GM21737 (cell line): Measurements from ENCODE around the gene IGFBP7.

ENCODE experiments used
- ATAC-seq: cut with Tn5 transposase; IDR thresholded peaks from one replicate; pipeline ENCODE4 v1.9.1; 2021; ENCODE audit warnings: mild to moderate bottlenecking, moderate library complexity; ENCODE audit not compliant: unreplicated experiment

Gene IGFBP7

DNA sequence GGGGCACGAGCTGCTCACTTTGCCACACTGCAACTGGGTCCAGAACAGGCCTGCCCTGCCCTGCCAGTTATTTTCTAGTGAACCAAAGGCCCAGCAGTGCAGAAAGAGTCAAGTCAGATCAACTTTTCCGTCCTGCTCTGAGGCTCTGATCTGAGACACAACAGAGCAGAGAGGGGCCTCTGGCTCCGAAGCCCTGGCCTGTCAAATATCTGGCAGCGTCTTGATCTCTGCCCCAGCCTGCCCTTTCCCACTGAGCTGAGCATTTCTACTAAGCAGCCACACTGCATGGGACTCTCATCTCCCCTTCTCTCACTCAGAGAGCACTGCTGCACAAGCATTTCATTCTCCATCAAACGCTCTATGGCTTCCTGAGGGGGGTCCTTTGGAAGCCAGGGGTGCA, 11.8 kb downstream of the IGFBP7 start:
- ATAC-seq: no peak

DNA sequence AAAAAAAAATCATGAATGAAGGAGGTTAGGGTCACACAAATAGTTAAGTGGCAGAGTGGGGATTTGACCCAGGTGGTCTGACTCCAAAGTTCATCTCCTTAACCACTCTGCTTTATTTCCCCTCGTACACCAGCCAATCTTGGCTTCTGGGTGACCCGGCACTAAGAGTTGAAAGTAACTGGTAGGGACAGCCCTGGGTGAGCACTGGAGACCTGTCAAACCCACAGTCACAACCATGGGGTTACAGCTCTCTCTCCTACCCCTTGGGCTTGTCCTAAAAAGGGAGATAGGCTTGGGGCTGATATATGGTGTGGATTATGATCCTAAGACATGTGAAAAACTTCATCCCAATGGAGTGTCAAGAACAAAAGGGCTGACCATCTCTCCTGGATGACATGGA, 12.5 kb downstream of the IGFBP7 start:
- no peak for ATAC-seq

DNA sequence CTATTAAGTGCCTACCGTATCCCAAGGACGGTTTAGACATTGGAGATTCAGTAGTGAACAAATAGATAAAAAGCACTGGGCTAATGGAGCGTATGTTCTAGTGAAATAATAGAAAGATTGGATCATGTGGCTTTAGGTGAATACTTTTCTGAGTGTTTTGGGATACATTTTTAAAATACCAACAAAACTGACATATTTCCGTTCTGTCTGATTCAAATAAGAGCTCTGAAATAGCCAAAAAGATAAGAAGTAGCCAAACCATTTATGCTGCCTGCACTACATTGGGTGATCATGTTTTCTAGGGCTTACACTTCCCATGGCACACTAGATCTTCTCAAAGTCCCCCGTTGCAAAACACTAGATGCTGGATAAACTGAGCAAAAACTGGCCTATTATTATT, 14.2 kb downstream of the IGFBP7 start:
- ATAC-seq: no peak

DNA sequence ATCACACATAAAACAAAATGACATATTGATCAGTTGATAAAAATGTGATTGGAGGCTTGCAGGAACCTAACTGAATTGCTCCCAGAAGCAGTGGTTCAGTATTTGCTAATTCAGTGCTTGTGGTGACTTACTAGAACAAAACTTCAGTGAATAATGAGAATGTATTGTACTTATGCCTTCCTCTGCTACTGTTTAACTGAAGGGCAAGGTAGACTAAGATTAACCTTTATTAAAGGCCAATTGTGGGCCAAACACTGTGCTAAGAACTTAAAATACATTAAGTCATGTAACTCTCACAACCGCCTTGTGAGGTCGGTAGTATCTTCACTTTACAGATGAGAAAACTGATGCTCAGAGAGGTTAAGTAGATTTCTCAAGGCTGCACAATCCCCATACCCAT, 14.9 kb downstream of the IGFBP7 start:
- no peak for ATAC-seq

DNA sequence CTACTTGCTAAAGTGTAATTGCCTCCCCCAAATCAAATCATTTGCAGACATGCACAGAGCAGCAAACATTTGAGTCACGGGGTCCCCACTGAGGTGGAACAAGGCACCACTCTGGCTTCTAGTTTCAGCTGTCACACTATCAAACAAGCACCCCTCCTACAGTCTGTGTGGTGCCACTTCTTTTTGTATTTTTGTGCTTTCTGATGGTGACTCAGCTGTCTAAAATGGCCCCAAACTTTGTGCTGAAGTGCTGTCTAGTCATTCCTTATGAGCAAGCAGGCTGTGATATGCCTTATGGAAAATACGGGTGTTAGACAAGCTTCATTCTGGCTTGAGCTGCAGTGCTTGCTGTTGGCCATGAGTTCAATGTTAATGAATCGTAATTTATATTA, 15.4 kb downstream of the IGFBP7 start:
- ATAC-seq: no peak

DNA sequence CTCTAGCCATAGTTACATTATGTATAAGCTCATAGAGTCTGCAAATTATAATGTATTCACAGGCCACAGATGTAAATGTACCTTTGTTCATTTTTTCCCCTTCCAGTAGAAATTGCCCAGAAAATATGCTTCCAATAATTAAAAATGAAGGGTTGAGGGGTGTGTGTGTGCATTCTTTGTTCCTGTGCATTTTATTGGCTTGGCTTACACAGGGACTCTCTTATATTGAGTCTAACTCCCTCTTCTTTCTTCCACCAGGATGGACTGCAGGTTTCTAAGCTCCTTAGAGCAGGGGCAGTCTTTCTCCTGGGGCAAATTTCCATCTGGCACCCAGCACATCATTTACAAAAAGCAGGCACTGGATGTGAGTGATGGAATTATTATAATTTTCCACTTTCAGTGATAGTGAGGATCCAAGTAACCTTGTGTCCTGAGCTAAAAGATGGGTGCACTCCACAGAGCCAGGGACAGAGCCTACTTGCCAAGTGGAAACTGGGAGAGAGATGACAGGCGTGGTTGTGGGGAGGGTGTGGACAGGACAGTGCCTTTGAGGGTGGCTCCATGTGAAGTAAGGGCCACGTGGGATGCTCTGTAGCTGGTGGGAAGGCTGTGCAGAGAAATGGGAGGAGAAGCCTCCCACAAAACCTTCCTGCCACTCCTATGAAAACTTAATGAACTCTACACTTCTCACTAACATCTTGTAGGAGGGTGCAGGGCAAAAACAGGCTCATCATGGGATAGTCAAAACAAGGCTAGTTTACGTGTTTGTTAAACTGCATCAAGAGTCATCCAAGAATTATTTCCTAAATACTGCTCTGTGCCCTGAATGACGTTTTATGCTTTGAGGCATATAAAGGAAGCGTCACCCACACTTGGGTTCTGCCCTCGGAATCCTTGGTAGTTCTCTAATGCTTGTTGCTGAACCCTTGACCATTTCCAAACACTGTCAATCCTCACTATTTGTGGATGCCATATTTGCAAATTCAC, 16.0 kb downstream of the IGFBP7 start:
- ATAC-seq: no peak

DNA sequence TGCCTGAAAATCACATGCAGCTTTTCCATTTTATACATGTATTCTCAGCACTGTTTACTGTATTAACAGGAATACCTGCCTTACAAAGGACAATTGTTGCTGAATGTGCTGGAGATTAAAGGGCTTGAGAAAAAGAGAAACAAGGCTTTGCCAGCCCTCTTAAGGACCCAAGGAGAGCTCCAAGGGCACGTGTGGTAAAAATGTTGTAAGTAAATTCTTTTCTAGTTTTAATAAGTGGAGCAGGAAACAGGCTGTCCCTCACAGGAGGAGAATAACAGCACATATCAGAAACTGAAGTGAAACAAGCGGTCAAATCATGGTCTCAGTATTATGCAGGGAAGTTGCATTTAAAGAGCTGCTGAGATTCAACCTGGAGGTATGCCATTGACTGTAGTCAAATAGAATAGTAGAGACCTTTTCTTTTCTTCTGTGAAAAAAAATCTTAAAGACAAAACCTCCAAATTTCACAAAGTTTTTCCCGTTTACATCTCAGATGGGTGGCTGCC, 18.5 kb downstream of the IGFBP7 start:
- ATAC-seq: no peak

DNA sequence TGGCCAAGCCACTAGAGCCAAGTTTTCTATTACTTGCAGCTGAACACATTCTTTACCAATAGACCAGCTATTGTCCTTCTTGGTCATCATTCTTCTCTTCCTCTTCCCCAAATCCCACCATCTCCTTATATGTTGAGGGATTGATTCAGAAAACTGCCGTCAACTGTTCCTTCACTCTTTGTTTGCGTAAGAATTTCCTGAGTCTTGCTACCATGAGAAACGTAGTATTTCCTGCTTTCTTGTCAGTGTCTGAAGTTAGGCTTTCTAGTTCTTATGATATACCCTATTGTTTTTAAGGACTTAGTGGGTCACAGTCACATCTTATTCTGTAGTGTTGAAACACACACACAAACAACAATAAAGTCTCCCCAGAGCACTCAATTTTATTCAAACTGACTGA, 20.1 kb downstream of the IGFBP7 start:
- no peak for ATAC-seq

DNA sequence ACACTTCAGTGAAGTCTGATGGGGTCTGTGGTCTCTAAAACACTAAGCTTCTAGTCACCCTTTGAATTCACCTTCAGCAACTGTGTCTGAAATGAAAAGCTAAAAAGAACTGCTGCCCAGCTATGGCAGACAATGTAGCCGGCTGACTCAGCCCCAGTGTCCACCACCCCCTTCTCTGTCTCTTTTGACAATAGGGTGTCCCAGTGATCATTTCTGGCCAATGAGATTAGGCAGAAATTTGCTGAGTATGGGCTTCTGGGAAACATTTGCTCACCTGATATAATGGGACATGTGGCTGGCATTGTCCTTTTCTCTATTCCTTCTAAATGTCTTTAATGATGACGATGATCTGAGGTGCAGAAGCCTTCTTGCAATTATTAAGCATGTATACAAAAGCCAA, 20.6 kb downstream of the IGFBP7 start:
- ATAC-seq: no peak

DNA sequence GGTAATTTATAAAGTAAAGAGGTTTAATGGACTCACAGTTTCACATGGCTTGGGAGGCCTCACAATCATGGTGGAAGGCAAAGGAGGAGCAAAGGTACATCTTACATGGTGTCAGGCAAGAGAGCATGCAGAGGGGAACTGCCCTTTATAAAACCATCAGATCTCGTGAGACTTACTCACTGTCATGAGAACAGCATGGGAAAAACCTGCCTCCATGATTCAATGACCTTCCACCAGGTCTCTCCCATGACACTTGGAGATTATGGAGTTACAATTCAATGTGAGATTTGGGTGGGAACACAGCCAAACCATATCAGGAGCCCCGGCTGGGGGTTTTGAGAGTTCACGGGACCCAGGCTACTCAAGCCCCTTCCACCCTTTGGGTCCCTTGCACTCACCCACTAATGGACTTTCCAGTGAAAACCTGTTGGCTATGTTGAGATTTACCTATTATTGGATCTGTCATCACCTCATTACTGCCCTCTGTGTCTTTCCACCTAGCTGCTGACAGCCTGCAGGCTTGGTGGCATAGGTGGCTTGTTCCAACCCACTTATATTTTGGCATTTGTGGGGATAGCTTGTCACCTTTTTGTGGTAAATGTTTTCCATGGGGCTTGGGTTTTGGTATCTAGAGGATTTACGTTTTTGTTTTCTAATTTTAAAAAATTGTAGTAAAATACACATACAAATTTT, 24.0 kb downstream of the IGFBP7 start:
- ATAC-seq: no peak

DNA sequence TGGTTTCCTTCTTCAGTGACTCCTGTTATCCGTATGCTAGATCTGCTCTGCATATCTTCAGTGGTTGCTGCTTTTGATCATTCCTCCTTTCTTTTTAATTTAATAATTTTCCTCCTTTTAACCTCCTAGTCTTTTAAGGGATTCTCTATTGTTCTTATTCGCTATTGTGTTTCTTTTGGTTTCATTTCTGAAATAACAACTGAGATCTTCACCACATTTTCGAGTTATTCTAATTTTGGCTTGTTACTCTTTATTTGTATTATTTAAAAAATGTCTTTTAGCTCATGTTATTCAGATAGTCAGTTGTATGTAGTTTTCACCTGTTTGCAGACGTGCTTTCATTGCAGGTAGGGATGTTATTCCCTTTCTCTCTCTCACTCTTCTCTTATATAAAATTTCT, 24.9 kb downstream of the IGFBP7 start:
- no peak for ATAC-seq

DNA sequence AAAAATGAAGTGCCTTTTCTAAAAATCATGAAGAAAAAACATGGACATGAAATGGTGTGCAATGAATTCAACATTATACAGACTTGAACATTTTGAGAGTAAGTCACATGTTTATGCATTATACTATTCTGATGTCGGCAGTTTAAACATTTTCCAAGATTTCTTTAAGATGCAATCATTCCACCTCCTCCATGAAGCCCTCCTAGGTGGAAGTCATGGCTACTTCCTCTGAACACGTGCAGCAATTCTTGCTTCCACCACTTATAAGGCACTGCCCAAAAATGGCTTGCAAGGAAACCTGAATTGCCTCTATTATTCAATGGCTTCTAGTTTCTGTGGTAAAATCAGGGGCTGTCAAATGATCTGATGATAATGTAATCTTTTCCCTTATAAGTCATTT, 25.8 kb downstream of the IGFBP7 start:
- no peak for ATAC-seq

DNA sequence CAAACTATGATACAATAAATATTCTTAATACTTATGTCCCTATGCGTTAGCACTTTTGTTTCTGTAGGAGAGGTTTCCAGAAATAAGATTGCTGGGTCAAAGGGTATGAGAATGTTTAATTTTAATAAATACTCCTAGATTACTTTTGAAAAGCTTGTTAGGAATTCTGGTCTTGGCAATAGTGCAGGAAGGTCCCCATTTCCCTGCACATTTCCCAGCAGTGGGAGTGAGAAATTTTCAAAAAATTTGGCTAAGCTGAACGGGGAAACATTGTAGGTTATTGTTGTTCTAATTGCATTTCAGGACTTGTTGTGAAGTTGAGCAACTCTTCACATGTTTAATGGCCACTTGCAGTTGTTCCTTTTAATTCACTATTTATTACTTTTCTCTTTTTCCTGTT, 27.1 kb downstream of the IGFBP7 start:
- ATAC-seq: no peak

DNA sequence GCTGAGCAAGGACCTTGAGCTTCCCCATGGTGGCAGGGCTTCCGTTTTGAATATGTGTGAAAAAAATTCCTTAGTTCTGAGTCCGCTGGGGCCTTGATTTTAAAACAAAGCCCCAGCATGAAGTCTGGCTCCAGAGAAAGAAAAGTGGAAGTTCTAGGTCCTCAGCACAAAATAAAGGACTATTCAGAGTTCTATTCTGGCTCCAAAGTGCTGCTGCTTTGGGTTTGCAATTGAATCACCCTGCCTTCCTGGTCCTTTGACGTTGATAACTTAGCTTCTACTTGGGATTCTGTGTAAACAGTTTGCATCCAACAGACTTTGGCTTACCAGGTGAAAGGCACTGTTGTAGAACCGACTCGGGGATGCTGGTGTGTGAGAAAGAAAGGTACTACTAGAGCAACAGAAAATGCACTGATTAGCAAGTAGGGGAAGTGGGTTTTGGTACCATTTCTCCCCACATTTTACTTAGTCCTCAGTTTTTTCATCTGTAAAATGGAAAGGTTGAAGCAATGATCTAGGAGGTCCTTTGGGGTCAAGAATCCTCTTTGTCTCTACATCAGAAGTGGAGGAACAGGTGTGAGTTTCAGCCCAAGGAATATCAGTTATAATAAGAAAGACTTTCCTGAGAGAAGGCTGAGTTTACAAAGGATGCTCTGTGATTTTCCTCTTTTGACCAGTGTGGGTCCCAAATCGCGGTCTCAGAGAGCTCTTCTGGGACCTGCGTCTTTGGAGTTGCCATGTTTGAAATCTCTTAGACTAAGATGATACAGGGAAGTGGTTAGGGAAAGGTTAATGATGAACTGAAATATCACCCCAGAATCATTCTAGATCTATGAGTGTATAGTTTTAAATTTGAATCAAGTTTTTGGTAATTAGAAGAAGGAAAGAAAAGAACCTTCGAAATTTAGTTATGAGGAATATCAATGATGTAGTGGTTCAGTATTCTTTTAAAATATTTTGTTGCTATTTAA, 28.2 kb downstream of the IGFBP7 start:
- no peak for ATAC-seq

DNA sequence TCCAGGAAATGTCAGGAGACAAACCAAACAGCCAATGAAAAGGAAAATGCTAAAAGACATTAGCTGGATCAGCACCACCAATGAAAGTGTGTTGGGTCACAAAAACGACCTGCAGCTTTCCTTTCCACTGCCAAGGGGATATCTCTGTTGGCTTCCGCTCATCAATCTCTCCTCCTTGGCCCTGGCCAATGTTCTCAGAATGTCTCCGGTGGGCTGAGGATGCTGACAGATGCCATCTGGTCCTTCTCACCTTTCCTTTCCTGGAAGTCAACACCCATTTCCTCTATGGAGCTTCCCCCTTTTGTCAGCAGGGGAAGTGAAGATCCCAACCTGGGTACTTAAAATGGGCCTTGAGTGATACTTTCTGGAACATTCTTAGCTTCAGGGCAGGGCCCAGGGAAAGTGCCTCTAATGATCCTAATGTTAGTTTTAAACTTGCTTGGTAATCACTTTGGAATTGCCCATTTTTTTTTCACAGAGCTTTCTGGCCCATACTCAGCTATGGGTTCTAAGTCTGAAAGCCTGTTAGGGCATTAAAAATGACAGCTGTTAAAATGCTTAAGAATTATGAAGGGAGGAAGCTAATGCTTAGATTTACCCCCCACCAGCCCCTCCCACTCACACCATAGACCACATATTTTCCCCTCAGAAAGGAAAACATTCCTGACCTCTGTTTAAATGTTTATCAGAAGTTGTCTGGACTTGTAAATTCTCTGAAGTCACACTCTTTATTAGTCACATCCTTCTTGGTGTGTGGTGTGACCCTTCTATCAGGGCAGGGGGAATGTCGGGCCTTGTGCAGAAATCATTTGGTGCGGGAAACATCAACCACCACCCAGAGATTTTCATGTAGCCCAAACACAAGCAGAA, 29.2 kb downstream of the IGFBP7 start:
- ATAC-seq: no peak

DNA sequence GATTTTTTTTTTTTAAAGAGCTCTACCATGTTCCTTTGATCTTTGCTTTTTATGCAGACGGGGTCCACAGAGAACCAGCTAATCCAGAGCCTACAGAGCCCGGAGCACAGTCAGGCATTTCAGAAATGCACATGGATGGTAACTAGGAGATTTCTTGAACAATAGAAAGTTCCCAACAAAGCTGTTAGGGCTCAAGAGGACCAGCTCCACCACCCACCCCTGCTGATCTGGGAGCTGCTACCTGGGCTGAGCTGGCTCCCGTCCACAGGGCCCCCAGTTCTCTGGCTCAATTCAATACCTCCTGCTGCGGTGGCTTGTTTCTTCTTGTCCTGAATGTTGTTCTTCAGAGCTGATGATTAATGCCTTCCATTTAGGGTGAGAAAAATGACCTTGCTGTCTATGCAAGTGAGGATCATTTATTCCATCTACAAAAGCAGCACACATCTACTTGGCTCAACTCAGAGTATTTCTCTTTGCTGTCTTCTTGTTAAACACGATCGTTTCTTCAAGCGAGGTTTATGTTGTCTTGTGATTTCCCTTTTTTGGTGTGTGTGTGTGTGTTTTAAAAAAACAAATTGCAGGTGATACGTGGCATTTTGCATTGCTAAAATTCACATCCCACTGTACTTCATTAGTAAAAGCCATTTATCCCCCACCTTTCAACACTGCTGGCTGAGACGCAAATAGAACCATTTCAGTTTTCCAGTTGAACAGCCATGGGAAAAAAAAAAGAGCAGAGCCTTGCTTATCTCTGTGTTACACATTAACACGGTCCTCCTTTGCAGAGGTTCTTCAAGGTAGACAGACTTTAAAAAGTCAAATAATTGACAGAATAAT, 31.3 kb downstream of the IGFBP7 start:
- ATAC-seq: no peak

DNA sequence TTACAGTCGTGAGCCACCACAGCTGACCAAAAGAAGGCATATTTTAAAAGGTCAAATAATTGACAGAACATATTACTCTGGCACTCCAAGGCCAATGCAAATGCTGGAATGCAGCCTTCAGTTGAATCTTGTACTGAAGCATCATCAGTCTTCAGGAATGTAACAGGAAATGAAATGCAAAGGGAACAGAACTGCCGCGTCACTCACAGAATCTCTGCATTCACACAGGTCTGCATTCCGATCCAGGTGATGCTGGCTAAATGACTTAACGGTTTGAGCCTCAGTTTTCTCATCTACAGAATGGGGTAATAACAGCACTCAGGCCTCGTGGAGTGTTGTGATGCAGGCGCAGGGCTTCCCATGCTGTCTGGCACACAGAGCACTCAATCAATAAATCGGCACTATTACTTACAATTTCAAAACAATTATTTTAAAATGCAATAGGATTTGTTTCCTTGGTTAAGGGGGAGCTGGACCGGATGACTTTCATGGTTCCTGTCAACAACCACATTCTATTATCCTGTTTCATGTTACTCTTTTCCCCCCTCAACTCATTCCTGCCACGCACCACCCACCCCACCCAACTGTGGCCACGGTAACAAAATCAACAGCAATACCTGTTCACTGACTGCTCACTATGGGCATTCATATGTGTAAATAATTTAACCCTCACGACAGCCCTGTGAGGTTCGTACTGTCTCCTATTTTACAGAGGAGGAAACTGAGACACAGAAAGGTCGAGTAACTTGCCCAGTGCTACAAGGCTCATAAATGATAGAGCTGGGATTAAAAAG, 32.4 kb downstream of the IGFBP7 start:
- ATAC-seq: no peak

DNA sequence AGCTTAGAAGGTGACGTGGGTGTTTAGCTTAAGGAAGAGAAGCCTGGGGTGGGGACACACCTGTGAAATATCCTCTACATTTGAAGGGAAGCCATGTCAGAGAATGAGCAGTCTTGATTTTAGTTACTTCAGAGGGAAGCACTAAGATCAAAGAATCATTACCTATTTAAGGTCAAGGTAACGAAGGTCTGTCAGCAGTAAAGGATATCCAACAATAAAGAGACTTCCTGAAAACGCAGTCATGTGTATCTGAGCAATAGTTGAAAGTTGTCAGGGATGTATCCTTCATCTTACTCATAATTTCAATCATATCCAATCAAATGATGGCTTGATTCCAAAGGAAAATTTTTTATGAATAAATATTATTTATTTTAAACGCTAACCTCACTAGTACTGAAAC, 33.5 kb downstream of the IGFBP7 start:
- ATAC-seq: no peak
